Uterus (tissue), 4 donors: ENCODE data around the gene DDX43. TPM values are rescaled to one million over a fixed set of nuclear protein-coding genes. Genes with fewer than 3 reads are reported as not detected.

Source experiments
- DNase-seq, 2 donors: peaks; one replicate each; pipeline ENCODE4 v3.0.0-alpha.2; 2019 to 2020
- H3K27ac ChIP-seq, 2 donors: fragments of 200-600 bp; sonication (generic); 1 replicate in 1 of 2; 2 replicates in 1 of 2; pipeline ENCODE4 v1.5.1; 2016 to 2018
- H3K27me3 ChIP-seq, 2 donors: fragments of 200-600 bp; sonication (generic); one replicate each; pipeline ENCODE4 v1.5.1; 2018 to 2019; ENCODE audit warnings: control low read depth in 1 of 2
- H3K36me3 ChIP-seq, 2 donors: fragments of 200-600 bp; sonication (generic); one replicate each; pipeline ENCODE4 v1.5.1; 2019; ENCODE audit warnings: control low read depth in 1 of 2
- H3K4me1 ChIP-seq, 2 donors: fragments of 200-600 bp; sonication (generic); one replicate each; pipeline ENCODE4 v1.5.1; 2018 to 2019; ENCODE audit warnings: control low read depth in 1 of 2
- H3K4me3 ChIP-seq, 2 donors: fragments of 200-600 bp; sonication (generic); 1 replicate in 1 of 2; 2 replicates in 1 of 2; pipeline ENCODE4 v1.5.1; 2018 to 2019; ENCODE audit warnings: mild to moderate bottlenecking in 1 of 2
- H3K9me3 ChIP-seq, 2 donors: fragments of 200-600 bp; sonication (generic); one replicate each; pipeline ENCODE4 v1.5.1; 2019; ENCODE audit warnings: control low read depth in 1 of 2
- CTCF ChIP-seq, 4 experiments: fragments of 200-600 bp in 2 of 4; fragments of 450-650 bp in 2 of 4; sonication (generic) in 2 of 4; IDR thresholded peaks; one replicate each; pipeline ENCODE4 v1.5.1; 2016 to 2019; ENCODE audit warnings: antibody characterized with exemption in 4 of 4, mild to moderate bottlenecking in 2 of 4, moderate library complexity in 1 of 4
- POLR2A ChIP-seq, 2 donors: fragments of 450-650 bp; IDR thresholded peaks; one replicate each; pipeline ENCODE4 v1.6.1; 2016; ENCODE audit warnings: antibody characterized with exemption in 2 of 2, mild to moderate bottlenecking in 1 of 2, moderate library complexity in 1 of 2
- intact Hi-C: fragments of 100-400 bp; cut with DNase I; formaldehyde crosslinking; loops from one replicate; pipeline ENCODE4 v1.15.1; 2023; ENCODE audit warnings: low total_unique reads
- small RNA-seq: library from RNA; depleted of rRNA; stranded (forward); fragments of <200 nt; gene quantifications from one replicate; pipeline ENCODE3, GENCODE V24; 2016
- total RNA-seq, 4 donors: library from RNA; depleted of rRNA in 3 of 4; stranded (reverse); fragments of >200 nt in 3 of 4; gene quantifications; one replicate each; pipeline versions ENCODE4 v1.1.0 to v1.2.4, GENCODE V29; 2014 to 2023
- donor health status: DM: yes; HTN: yes; CAD: no.

The DDX43 gene
- total RNA-seq, 4 donors from 2014 or later: 0.43 to 3.7 TPM; not detected in 2

DNA sequence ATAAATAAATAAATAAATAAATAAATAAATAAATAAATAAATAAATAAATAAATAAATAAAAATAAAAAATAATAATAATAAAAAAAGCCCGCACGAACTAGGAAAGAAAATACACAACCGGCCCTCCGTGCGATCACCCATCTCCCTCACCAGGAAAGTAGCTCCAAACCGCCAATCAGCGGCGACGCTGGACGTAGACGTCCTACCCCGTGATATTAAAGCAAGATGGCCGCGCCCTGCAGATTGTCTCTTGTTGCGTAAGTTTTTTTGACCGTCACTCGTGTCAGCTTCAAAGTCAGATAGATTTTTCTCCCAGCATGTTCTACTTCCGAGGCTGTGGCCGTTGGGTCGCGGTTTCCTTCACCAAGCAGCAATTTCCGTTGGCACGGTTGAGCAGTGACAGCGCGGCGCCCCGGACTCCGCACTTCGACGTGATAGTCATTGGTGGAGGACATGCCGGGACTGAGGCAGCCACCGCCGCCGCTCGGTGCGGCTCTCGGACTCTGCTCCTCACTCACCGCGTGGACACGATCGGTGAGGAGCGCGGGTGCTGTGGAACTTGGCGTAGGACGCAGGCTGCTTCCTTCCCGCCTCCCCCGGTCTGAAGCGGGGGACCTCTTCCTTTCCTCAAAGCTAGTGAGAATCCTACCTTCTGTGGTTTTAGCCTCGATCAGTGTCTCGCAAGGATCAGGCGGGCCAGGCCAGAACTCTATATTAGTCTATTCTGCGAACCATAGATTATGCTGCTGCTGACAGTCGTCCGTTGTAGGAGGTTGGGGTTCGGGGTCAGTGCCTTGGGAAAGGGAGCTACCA is 67.1 kb downstream of the DDX43 start, which contains the start of gene MTO1:
Gene MTO1, plus strand, starts transcription at position 201 of the 814 bp plus-strand sequence. Its CDS starts 118 bp downstream, at position 319.
- peak; percentile 38 to 64 for TF ChIP-seq POLR2A (IDR thresholded peaks at IDR 0.05)
- TF ChIP-seq CTCF (IDR thresholded peaks at IDR 0.05): no peak
- intact Hi-C loops: loop anchor here (10.0 kb wide), 1 partner anchor 63 kb away; the partner anchor contains the start of gene EEF1A1
- Histone ChIP-seq H3K27me3 (no peaks in the 10 kb centered on the region), H3K4me3 (peak within 1 kb of the TSS; percentile 88 to 99), H3K9me3 (no peaks in the 10 kb centered on the region), H3K4me1 (peaks cover 7 to 8% of the 10 kb centered on the region in 2 donors), H3K36me3 (no peaks in the 10 kb centered on the region), H3K27ac (peak within 1 kb of the TSS; percentile 90 to 96)
- DNase-seq: peak; percentile 82 to 86

Small RNAs within 50 kb of the gene (small RNA-seq; reads per million reads assigned to genes)
- gene RNU6-975P (not detected), gene RPL39P3 (not detected)

Other genes starting within 250 kb of the DDX43 start
- gene KHDC1L, start 169.3 kb upstream of the DDX43 start, total RNA-seq: under 1 TPM in 1 of 4 donors, not detected in 3; 0.83 TPM
- gene KHDC1, start 131.6 kb upstream of the DDX43 start, total RNA-seq: 1 to 10 TPM in 3 of 4 donors, not detected in 1; 1.0 to 4.8 (median 1.8) TPM
- gene DPPA5, start 40.6 kb upstream of the DDX43 start, total RNA-seq: not detected
- gene KHDC3L, start 32.2 kb upstream of the DDX43 start, total RNA-seq: under 1 TPM in 1 of 4 donors, not detected in 3; 0.28 TPM
- not detected for gene OOEP, start 24.9 kb upstream of the DDX43 start, total RNA-seq
- gene CGAS, start 57.5 kb downstream of the DDX43 start, total RNA-seq: 10 to 100 TPM in 1 of 4 donors, 1 to 10 TPM in 3; 1.0 to 10.9 (median 5.1) TPM
- 10 to 100 TPM; 13.3 to 38.3 (median 26.8) TPM for gene MTO1, start 66.9 kb downstream of the DDX43 start, total RNA-seq
- gene EEF1A1, start 126.2 kb downstream of the DDX43 start, total RNA-seq: over 10,000 TPM; 11,501 to 26,048 (median 13,655) TPM